Gastroesophageal sphincter (tissue), 4 donors: ENCODE measurements around the gene C6orf120. TPM values are rescaled to one million over a fixed set of nuclear protein-coding genes. Genes with fewer than 3 reads are reported as not detected.
"Not testable (repeated sequence)": the region's sequence is repeated elsewhere in the genome, so short reads cannot be mapped to it uniquely, and the experiment has no call there.

Experiments
- ATAC-seq: fragments of 150-250 bp; one replicate; pipeline ENCODE4 v1.9.1; 2016; ENCODE audit warnings: mild to moderate bottlenecking, moderate library complexity
- H3K27ac ChIP-seq, 4 donors: fragments of 200-600 bp; sonication (generic) in 3 of 4; 1 replicate in 3 of 4; 2 replicates in 1 of 4; pipeline ENCODE4 v1.5.1; 2016 to 2019
- H3K27me3 ChIP-seq: fragments of 200-600 bp; sonication (generic); one replicate; pipeline ENCODE4 v1.5.1; 2019
- H3K36me3 ChIP-seq, 2 donors: fragments of 200-600 bp; sonication (generic); one replicate each; pipeline ENCODE4 v1.5.1; 2019; ENCODE audit warnings: control low read depth in 1 of 2
- H3K4me1 ChIP-seq, 3 donors: fragments of 200-600 bp; sonication (generic); 1 replicate in 2 of 3; 2 replicates in 1 of 3; pipeline ENCODE4 v1.5.1; 2016 to 2019; ENCODE audit warnings: control low read depth in 2 of 3
- H3K4me3 ChIP-seq, 2 donors: fragments of 200-600 bp; sonication (generic); one replicate each; pipeline ENCODE4 v1.5.1; 2019; ENCODE audit warnings: mild to moderate bottlenecking in 1 of 2, moderate library complexity in 1 of 2
- H3K9me3 ChIP-seq, 3 donors: fragments of 200-600 bp; sonication (generic); one replicate each; pipeline ENCODE4 v1.5.1; 2017 to 2019; ENCODE audit warnings: control low read depth in 2 of 3
- CTCF ChIP-seq, 4 experiments: fragments of 200-600 bp in 2 of 4; fragments of 450-650 bp in 2 of 4; sonication (generic) in 1 of 4; IDR thresholded peaks; one replicate each; pipeline ENCODE4 v1.5.1; 2017 to 2019; ENCODE audit warnings: antibody characterized with exemption in 4 of 4, mild to moderate bottlenecking in 2 of 4, moderate library complexity in 2 of 4
- EP300 ChIP-seq: sonication (generic); formaldehyde crosslinking; IDR thresholded peaks from one replicate; pipeline ENCODE4 v1.6.1; 2017; ENCODE audit warnings: antibody characterized with exemption, mild to moderate bottlenecking
- POLR2A ChIP-seq, 2 donors: fragments of 450-650 bp; IDR thresholded peaks; one replicate each; pipeline ENCODE4 v1.6.1; 2017; ENCODE audit warnings: antibody characterized with exemption in 2 of 2, mild to moderate bottlenecking in 2 of 2, moderate library complexity in 1 of 2
- POLR2AphosphoS5 ChIP-seq: sonication (generic); formaldehyde crosslinking; IDR thresholded peaks from one replicate; pipeline ENCODE4 v1.6.1; 2017; ENCODE audit warnings: antibody characterized with exemption
- WGBS, 2 donors: methylation state at CpG; one replicate each; pipeline ENCODE4 v1.1.5; 2018; ENCODE audit warnings: low coverage in 1 of 2; 5-methylcytosine and 5-hydroxymethylcytosine counted together
- total RNA-seq, 4 donors: library from RNA; depleted of rRNA; stranded (reverse); fragments of >200 nt; gene quantifications; one replicate each; pipeline ENCODE4 v1.1.0, GENCODE V29; 2016

C6orf120 gene
- total RNA-seq, 4 donors from 2014 or later: 31.9 to 38.8 (median 35.4) TPM

GRCh38 chr6:169689287-169689686, 12.6 kb upstream of the C6orf120 start:
- TF ChIP-seq POLR2AphosphoS5 (no peak), CTCF (IDR thresholded peaks at IDR 0.05) (no peak), POLR2A (IDR thresholded peaks at IDR 0.05) (no peak), EP300 (no peak)
- Histone ChIP-seq H3K27me3 (no peaks in the 10 kb centered on the region), H3K27ac (no peak overlapping the region), H3K4me1 (no peaks in the 10 kb centered on the region), H3K36me3 (peaks cover 0 to 55% of the 10 kb centered on the region in 2 donors), H3K4me3 (no peak overlapping the region), H3K9me3 (peaks cover 0 to 24% (median 0%) of the 10 kb centered on the region in 3 donors)
- 97 to 98% methylated on average over 5 to 6 of the region's 6 CpGs for WGBS, 2 donors
- ATAC-seq: no peak

- WGBS, 2 donors: 95 to 100% methylated on average over 2 of the region's 2 CpGs
- Histone ChIP-seq H3K27me3 (no peaks in the 10 kb centered on the region), H3K4me3 (no peak overlapping the region), H3K36me3 (peaks cover 0 to 43% of the 10 kb centered on the region in 2 donors), H3K9me3 (peaks cover 0 to 15% (median 0%) of the 10 kb centered on the region in 3 donors), H3K27ac (no peak overlapping the region), H3K4me1 (no peaks in the 10 kb centered on the region)
- TF ChIP-seq CTCF (IDR thresholded peaks at IDR 0.05) (no peak), POLR2A (IDR thresholded peaks at IDR 0.05) (no peak), POLR2AphosphoS5 (no peak), EP300 (no peak)
- ATAC-seq: no peak
Observed at GRCh38 chr6:169691260-169691659, 10.7 kb upstream of the C6orf120 start.

- no peak for ATAC-seq
Observed at GRCh38 chr6:169692516-169692915, 9.4 kb upstream of the C6orf120 start.

GRCh38 chr6:169695131-169695530, 6.8 kb upstream of the C6orf120 start:
- 83 to 93% methylated on average over 4 to 5 of the region's 5 CpGs for WGBS, 2 donors
- Histone ChIP-seq H3K27ac (no peak overlapping the region), H3K9me3 (peaks cover 0 to 10% (median 0%) of the 10 kb centered on the region in 3 donors), H3K27me3 (no peaks in the 10 kb centered on the region), H3K4me1 (peaks cover 0 to 5% (median 0%) of the 10 kb centered on the region in 3 donors), H3K36me3 (peaks cover 0 to 17% of the 10 kb centered on the region in 2 donors), H3K4me3 (no peak overlapping the region)
- TF ChIP-seq EP300: no peak
- no peak for TF ChIP-seq CTCF (IDR thresholded peaks at IDR 0.05)
- TF ChIP-seq POLR2A (IDR thresholded peaks at IDR 0.05): no peak
- TF ChIP-seq POLR2AphosphoS5: no peak
- ATAC-seq: no peak

More at GRCh38 chr6:169692516-169692915, 9.4 kb upstream of the C6orf120 start:
- Histone ChIP-seq H3K4me3 (no peak overlapping the region), H3K9me3 (peaks cover 0 to 10% (median 0%) of the 10 kb centered on the region in 3 donors), H3K27me3 (no peaks in the 10 kb centered on the region), H3K27ac (no peak overlapping the region), H3K4me1 (no peaks in the 10 kb centered on the region), H3K36me3 (peaks cover 0 to 30% of the 10 kb centered on the region in 2 donors)
- TF ChIP-seq CTCF (IDR thresholded peaks at IDR 0.05): no peak
- TF ChIP-seq POLR2AphosphoS5: no peak
- TF ChIP-seq EP300: no peak
- WGBS, 2 donors: 93% methylated on average over 2 of the region's 3 CpGs; no CpG with 5 or more reads in 1 of the 2 donors

GRCh38 chr6:169697115-169697514, 4.8 kb upstream of the C6orf120 start:
- TF ChIP-seq CTCF (IDR thresholded peaks at IDR 0.05): peak in 3 of 4 experiments; percentile 40 to 60 (median 56)
- WGBS, 2 donors: 86 to 97% methylated on average over 4 to 5 of the region's 10 CpGs
- peaks cover 0 to 18% (median 0%) of the 10 kb centered on the region in 3 donors for H3K4me1 ChIP-seq
- not testable (repeated sequence) for H3K4me3 ChIP-seq, H3K9me3 ChIP-seq, H3K27ac ChIP-seq, H3K27me3 ChIP-seq, H3K36me3 ChIP-seq, ATAC-seq
